ENCODE data around the gene ELMOD1. TPM values are rescaled to one million over a fixed set of nuclear protein-coding genes. Genes with fewer than 3 reads are reported as not detected.

The ELMOD1 gene
- total RNA-seq, 4 donors from 2014 or later: not detected

DNA sequence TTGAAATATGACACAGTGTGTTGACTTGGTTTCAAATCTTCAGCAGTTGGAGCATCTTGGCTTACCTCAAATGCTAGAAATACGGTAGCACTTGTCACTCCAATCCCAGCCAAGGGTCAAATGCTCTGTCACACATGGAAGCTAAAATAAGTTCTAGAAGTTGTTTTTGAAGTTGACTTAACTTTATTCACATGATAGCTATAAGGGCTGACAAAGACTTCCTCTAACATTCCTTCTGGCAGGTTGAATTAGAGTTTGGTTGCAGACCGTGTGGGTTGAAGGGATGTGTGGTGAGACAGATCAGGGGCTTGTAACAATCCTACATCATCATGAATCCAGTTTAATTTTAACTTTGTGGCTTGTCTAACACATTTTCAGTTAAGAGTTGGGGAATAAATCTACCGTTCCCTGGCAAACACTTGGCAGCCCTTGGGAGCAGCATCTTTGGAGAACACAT, 116.3 kb downstream of the ELMOD1 start:
- H3K4me1 ChIP-seq: no peaks in the 10 kb centered on the region
- no peak overlapping the region for H3K27ac ChIP-seq
- H3K36me3 ChIP-seq: no peaks in the 10 kb centered on the region
- 32 to 69% methylated on average over 3 of the region's 3 CpGs for WGBS, 2 donors
- H3K4me3 ChIP-seq (replicated peaks in 1 of 3): no peak overlapping the region
- intact Hi-C loops (cut with DNase I): no loop called here
- TF ChIP-seq, protein P1, sequence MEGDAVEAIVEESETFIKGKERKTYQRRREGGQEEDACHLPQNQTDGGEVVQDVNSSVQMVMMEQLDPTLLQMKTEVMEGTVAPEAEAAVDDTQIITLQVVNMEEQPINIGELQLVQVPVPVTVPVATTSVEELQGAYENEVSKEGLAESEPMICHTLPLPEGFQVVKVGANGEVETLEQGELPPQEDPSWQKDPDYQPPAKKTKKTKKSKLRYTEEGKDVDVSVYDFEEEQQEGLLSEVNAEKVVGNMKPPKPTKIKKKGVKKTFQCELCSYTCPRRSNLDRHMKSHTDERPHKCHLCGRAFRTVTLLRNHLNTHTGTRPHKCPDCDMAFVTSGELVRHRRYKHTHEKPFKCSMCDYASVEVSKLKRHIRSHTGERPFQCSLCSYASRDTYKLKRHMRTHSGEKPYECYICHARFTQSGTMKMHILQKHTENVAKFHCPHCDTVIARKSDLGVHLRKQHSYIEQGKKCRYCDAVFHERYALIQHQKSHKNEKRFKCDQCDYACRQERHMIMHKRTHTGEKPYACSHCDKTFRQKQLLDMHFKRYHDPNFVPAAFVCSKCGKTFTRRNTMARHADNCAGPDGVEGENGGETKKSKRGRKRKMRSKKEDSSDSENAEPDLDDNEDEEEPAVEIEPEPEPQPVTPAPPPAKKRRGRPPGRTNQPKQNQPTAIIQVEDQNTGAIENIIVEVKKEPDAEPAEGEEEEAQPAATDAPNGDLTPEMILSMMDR (IDR thresholded peaks at IDR 0.05): no peak
- no peak for TF ChIP-seq POLR2A (IDR thresholded peaks at IDR 0.05)
- no peaks in the 10 kb centered on the region for H3K9me3 ChIP-seq
- H3K27me3 ChIP-seq: no peaks in the 10 kb centered on the region
- DNase-seq: no peak

DNA sequence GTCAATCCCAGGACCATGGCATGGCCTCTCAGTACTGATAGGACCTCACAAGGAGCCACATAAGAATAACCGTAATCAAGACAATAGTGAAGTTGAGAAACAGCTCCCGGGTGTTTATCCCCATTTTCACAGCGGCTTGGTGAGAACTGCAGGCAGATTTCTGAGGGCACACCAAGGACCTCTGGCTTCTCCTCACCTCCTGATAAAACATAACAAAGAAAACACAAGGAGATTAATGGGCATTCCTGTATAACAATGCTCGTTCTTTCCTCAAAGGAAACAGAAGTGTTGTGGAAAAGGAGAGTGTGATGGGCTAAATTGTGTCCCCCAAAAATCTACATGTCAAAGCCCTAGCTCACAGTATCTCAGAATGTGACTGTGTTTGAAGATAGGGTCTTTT, 116.9 kb downstream of the ELMOD1 start:
- no peaks in the 10 kb centered on the region for H3K4me1 ChIP-seq
- no peak for TF ChIP-seq POLR2A (IDR thresholded peaks at IDR 0.05)
- TF ChIP-seq, protein P1 (IDR thresholded peaks at IDR 0.05): no peak
- no peak overlapping the region for H3K27ac ChIP-seq
- no peaks in the 10 kb centered on the region for H3K36me3 ChIP-seq
- no peaks in the 10 kb centered on the region for H3K27me3 ChIP-seq
- no peak overlapping the region for H3K4me3 ChIP-seq (replicated peaks in 1 of 3)
- H3K9me3 ChIP-seq: no peaks in the 10 kb centered on the region
- DNase-seq: no peak
- intact Hi-C loops (cut with DNase I): no loop called here
- WGBS, 2 donors: 42 to 58% methylated on average over 4 of the region's 4 CpGs

DNA sequence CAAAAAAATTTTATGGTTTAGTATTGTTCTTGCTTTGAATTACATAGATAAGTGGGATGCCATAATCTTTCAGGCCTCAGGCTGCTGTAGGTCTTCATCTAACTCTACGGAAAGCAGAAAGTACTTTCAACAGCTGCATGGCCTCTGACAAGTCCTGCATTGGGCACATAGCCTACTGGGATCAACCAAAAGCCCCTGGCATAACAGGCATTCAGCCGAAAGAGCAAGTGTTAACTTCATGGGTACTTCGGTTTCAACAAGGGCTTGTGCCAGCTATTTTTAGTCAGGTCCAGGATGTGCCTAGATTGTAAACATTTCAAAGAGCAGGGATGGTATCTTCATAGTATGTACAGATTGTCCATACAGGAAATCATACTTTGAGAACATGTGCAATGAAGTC, 117.8 kb downstream of the ELMOD1 start:
- no peak overlapping the region for H3K27ac ChIP-seq
- WGBS, 2 donors: 80 to 81% methylated on average over 3 of the region's 3 CpGs
- H3K4me1 ChIP-seq: no peaks in the 10 kb centered on the region
- H3K4me3 ChIP-seq (replicated peaks in 1 of 3): no peak overlapping the region
- no peaks in the 10 kb centered on the region for H3K36me3 ChIP-seq
- DNase-seq: no peak
- H3K9me3 ChIP-seq: no peaks in the 10 kb centered on the region
- H3K27me3 ChIP-seq: no peaks in the 10 kb centered on the region
- TF ChIP-seq, protein P1 (IDR thresholded peaks at IDR 0.05): no peak
- intact Hi-C loops (cut with DNase I): no loop called here

DNA sequence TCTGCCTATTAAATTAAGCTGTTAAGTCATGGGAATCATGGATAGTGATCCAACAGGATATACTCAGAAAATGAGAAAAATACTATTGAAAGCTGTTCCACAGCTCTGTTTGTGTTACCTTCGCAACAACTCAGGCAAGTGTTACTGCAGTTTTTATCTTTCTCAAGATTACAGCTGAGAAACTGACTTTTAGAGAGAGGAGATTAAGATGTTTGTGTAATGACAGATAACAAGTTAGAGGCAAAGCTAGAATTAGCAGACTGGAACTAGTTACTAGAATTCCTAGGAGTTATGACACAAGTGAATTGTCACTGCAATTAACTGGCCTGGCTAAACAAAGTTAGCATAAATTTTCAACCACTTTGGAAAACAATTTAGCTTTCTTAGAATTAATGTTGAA, 119.4 kb downstream of the ELMOD1 start:
- Histone ChIP-seq H3K4me3 (replicated peaks in 1 of 3) (no peak overlapping the region), H3K4me1 (no peaks in the 10 kb centered on the region), H3K27ac (no peak overlapping the region), H3K9me3 (no peaks in the 10 kb centered on the region), H3K27me3 (no peaks in the 10 kb centered on the region), H3K36me3 (no peaks in the 10 kb centered on the region)
- 57 to 74% methylated on average over 1 of the region's 1 CpG for WGBS, 2 donors
- DNase-seq: no peak
- no peak for TF ChIP-seq POLR2A (IDR thresholded peaks at IDR 0.05)
- TF ChIP-seq, protein P1 (IDR thresholded peaks at IDR 0.05): no peak
- intact Hi-C loops (cut with DNase I): no loop called here

DNA sequence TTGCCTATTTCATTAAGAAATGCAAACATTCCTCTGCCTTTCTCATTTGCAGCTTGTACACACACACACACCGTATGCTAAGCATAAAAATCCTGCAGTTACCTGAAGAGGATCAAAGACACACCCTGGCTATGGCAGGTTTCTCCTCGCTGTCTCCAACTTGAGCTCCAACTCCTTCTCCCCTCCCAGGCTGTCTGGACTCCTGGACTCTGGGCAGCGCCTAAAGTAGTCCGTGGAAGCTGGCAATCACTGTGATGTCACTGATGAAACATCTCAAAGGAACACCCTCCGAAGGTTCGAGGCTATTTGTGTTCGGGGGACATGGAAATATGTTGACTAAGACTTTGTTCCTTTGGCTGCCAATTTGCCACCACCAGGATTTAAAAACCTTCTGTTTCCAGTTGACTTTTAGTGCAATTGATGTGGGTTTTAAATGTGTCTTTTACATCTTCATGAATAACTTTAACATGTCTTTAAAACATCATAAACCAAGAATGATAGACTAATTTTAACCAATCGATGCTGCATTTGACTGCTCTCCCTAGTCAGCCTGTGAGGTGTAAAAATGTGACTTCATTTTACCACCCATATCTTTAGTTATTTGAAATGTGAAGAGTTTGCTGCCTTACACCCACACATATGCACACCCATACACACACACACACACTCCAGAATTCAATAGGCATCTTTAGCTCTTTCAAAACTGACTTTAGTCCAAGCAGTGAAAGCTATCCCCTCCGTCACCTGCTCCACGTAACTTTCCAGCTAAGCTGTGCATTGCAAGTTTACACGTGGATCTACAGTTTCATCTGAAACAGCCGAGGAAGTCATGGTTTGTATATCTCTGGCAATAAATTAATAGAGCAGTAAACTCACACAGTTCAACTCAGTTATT, 121.2 kb downstream of the ELMOD1 start, which contains the start of gene SLN:
Gene SLN, minus strand, starts transcription at position 196 of the 895 bp plus-strand sequence.
- Histone ChIP-seq H3K36me3 (no peaks in the 10 kb centered on the region), H3K27me3 (no peaks in the 10 kb centered on the region), H3K27ac (no peak within 1 kb of the TSS), H3K4me3 (replicated peaks in 1 of 3) (no peak within 1 kb of the TSS), H3K9me3 (no peaks in the 10 kb centered on the region), H3K4me1 (no peaks in the 10 kb centered on the region)
- TF ChIP-seq, protein P1 (IDR thresholded peaks at IDR 0.05): no peak
- no peak for TF ChIP-seq POLR2A (IDR thresholded peaks at IDR 0.05)
- intact Hi-C loops (cut with DNase I): no loop called here
- 56 to 64% methylated on average over 12 of the region's 12 CpGs for WGBS, 2 donors
- DNase-seq: no peak

All from thyroid gland (tissue), 4 donors.